ENCODE results near the gene TNFRSF25.
"Not testable (repeated sequence)": the region's sequence is repeated elsewhere in the genome, so short reads cannot be mapped to it uniquely, and the experiment has no call there.

TNFRSF25 gene

GRCh38 chr1:6459850-6460265 lies 6.1 kb downstream of the TNFRSF25 start:
- DNase-seq (ENCODE audit: low read depth): no peak
- no peak overlapping the region for H3K4me3 ChIP-seq (ENCODE audit: control insufficient read depth, low read depth, low read length)
- TF ChIP-seq, protein P1, sequence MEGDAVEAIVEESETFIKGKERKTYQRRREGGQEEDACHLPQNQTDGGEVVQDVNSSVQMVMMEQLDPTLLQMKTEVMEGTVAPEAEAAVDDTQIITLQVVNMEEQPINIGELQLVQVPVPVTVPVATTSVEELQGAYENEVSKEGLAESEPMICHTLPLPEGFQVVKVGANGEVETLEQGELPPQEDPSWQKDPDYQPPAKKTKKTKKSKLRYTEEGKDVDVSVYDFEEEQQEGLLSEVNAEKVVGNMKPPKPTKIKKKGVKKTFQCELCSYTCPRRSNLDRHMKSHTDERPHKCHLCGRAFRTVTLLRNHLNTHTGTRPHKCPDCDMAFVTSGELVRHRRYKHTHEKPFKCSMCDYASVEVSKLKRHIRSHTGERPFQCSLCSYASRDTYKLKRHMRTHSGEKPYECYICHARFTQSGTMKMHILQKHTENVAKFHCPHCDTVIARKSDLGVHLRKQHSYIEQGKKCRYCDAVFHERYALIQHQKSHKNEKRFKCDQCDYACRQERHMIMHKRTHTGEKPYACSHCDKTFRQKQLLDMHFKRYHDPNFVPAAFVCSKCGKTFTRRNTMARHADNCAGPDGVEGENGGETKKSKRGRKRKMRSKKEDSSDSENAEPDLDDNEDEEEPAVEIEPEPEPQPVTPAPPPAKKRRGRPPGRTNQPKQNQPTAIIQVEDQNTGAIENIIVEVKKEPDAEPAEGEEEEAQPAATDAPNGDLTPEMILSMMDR (IDR thresholded peaks at IDR 0.05; ENCODE audit: control insufficient read depth, insufficient read depth, low read depth, low read length, missing control alignments): no peak

- TF ChIP-seq, protein P1 (IDR thresholded peaks at IDR 0.05; ENCODE audit: control insufficient read depth, insufficient read depth, low read depth, low read length, missing control alignments): no peak
- H3K4me3 ChIP-seq (ENCODE audit: control insufficient read depth, low read depth, low read length): no peak overlapping the region
- DNase-seq (ENCODE audit: low read depth): no peak
These were observed 9.0 kb downstream of the TNFRSF25 start for GRCh38 chr1:6456800-6457466.

DNA sequence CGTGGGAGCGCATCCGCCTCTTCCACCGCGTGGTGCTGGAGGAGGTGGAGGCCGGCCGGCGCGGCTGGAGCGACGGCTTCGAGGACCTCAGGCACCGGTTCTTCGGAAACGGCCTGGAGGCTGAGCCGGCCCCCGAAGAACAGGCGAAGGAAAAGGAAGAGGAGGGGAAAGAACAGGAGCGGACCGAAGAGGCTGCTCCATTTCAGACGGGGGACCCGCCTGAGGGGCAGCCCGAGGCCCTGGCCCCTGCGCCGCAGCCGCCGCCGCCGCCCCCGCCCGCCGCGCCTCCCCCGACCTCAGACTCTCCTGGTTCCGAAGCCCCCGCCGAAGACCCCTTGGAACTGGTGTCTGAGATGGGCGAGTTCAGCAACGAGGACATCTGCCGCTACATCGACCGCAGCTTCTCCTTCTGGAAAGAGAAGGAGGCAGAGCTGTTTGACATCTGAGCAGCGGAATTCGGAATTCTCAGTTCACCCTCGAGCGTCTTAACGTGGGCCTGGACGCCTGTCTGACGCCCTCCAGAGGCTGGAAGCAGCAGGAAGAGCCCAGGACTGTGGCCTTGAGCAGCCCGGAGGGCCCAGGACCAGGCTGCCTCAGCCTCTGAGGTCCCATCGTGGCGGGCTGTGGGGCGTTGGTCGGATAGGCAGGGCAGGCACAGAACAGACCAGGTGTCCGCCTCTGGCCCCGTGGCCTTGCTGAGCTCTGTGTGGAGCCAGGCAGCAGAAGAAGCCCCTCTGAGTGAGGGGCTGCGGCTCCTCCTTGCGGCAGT lies 10.0 kb downstream of the TNFRSF25 start:
- not testable (repeated sequence) for H3K4me3 ChIP-seq (ENCODE audit: control insufficient read depth, low read depth, low read length)

DNA sequence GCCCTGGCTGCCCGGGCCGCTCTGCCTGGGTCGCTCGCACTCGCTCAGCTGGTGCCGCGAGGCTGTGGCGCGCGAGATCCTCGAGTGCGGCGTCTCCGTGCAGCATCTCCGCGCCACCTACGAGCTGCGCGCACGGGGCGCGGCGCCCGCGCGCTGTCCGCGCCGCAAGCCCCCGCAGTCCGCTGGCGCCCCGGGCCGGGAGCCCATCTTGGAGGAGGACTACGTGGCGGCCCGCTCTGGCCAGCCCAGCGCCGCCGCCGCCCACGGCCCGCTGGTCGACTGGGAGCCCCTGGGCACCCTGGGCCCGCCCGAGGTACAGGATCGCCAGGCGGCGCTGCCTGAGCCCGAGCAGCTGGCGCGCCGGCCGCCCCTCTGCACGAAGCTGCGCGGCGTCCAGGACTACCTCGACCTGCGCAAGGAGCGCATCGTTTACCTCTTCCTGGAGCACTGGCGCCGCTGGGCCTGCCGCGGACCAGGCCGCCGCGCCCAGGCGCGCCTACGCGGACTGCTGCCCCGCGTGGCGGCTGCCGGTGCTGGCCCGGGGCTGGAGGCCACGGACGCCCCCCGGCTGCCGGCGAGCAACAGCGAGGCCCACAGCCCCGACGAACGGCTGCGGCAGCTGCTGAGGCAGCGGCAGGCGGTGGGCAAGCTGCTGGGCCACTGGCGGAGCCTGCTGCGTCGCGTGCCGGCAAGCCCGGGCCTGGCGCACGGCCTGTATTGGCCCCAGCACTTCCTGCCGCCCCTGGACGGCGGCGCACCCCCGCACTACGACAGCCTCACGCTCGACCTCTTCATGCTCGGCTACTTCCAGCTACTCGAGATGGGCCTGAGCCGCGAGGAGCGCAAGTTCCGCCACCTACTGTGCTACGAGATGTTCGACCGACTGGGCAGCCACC lies 10.9 kb downstream of the TNFRSF25 start:
- H3K4me3 ChIP-seq (ENCODE audit: control insufficient read depth, low read depth, low read length): no peak overlapping the region
- TF ChIP-seq, protein P1 (IDR thresholded peaks at IDR 0.05; ENCODE audit: control insufficient read depth, insufficient read depth, low read depth, low read length, missing control alignments): no peak
- DNase-seq (ENCODE audit: low read depth): no peak

More for the DNA sequence above, 10.0 kb downstream of the TNFRSF25 start:
- DNase-seq (ENCODE audit: low read depth): not testable (repeated sequence)

GRCh38 chr1:6453895-6454855 lies 11.8 kb downstream of the TNFRSF25 start:
- H3K4me3 ChIP-seq (ENCODE audit: control insufficient read depth, low read depth, low read length); DNase-seq (ENCODE audit: low read depth): not testable (repeated sequence)

GRCh38 chr1:6450943-6451373 lies 15.0 kb downstream of the TNFRSF25 start:
- TF ChIP-seq, protein P1 (IDR thresholded peaks at IDR 0.05; ENCODE audit: control insufficient read depth, insufficient read depth, low read depth, low read length, missing control alignments): no peak

DNA sequence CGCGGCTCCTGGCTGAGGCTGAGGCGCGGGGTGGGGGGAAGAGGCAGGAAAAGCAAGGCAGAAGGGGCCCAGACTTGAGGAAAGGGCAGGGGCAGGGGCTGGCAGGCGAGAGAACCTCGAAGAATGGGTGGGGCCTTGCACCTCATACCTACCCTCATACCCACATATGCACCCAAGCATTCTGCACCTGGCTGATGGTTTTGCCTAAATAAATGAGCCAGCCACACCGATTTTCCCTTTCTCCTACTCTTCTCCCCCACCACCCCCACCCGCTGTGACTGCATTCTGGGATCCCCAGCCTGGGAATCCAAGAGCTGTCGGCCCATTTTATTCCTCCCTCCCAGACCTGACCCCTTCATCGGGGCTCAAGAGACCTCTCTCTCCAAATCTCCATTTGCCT lies 15.5 kb downstream of the TNFRSF25 start:
- H3K4me3 ChIP-seq (ENCODE audit: control insufficient read depth, low read depth, low read length); DNase-seq (ENCODE audit: low read depth): not testable (repeated sequence)

More at GRCh38 chr1:6450943-6451373, 15.0 kb downstream of the TNFRSF25 start:
- DNase-seq (ENCODE audit: low read depth): no peak
- H3K4me3 ChIP-seq (ENCODE audit: control insufficient read depth, low read depth, low read length): no peak overlapping the region

All from AG09309 (cell line).